Stimulated activated CD4-positive, alpha-beta T cell treated with anti-CD3 and anti-CD28 coated beads, Interleukin-4, amount 100 ng/mL, for 1 hour (primary cell): ENCODE results near the gene URB1.
"Not testable (repeated sequence)": the region's sequence is repeated elsewhere in the genome, so short reads cannot be mapped to it uniquely, and the experiment has no call there.

Experiments used
- DNase-seq: peaks from one replicate; pipeline ENCODE4 v3.0.0-alpha.2; 2020

Gene URB1

GRCh38 chr21:32279377-32279680, 113.5 kb downstream of the URB1 start:
- no peak for DNase-seq

GRCh38 chr21:32278518-32279376, 114.1 kb downstream of the URB1 start, which contains the start of gene MIS18A:
Gene MIS18A (minus strand): TSS chr21:32279049. CDS start chr21:32279014, 35 bp downstream.
- DNase-seq, result peak; percentile 99

GRCh38 chr21:32278103-32278502, 114.7 kb downstream of the URB1 start:
- no peak for DNase-seq

- no peak for DNase-seq
Measured at GRCh38 chr21:32276671-32277070, 116.1 kb downstream of the URB1 start.

- no peak for DNase-seq
Measured at GRCh38 chr21:32270748-32271147, 122.1 kb downstream of the URB1 start.

GRCh38 chr21:32265321-32265720, 127.5 kb downstream of the URB1 start:
- not testable (repeated sequence) for DNase-seq

GRCh38 chr21:32261929-32262328, 130.9 kb downstream of the URB1 start:
- DNase-seq, result no peak
